ENCODE measurements around the gene IL1RAPL1.

DNA sequence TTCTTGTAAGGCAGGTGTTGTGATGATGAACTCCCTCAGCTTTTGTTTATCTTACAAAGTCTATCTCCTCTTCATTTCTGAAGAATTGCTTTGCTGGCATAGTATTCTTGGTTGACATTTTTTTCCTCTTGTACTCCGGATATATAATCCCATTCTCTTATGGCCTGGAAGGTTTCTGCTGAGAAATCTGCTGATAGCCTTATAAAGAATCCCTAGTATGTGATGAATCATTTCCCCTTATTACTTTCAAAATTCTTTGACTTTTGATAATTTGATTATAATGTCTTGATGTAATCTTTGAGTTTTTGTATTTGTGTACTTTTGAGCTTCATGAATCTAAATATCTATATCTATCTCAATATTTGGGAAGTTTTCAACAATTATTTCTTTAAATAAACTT lies 972.8 kb downstream of the IL1RAPL1 start:
- TF ChIP-seq POLR2AphosphoS5 (IDR thresholded peaks at IDR 0.05; ENCODE audit: low read depth, low read length) (no peak), TAF1 (IDR thresholded peaks at IDR 0.05; ENCODE audit: borderline replicate concordance, insufficient read depth, low read length) (no peak), SIN3A (IDR thresholded peaks at IDR 0.05; ENCODE audit: borderline replicate concordance, insufficient read depth, low read length) (no peak), REST (IDR thresholded peaks at IDR 0.05; ENCODE audit: insufficient read depth in 1 of 2, low read depth in 2 of 2, low read length in 2 of 2) (no peak)

Measured in PFSK-1 (cell line).